GM18520 (cell line): Measurements from ENCODE around the gene PARP14.
"Not testable (repeated sequence)": the region's sequence is repeated elsewhere in the genome, so short reads cannot be mapped to it uniquely, and the experiment has no call there.

Experiments used
- ATAC-seq: cut with Tn5 transposase; IDR thresholded peaks from one replicate; pipeline ENCODE4 v1.9.1; 2021; ENCODE audit not compliant: unreplicated experiment

Gene PARP14

DNA sequence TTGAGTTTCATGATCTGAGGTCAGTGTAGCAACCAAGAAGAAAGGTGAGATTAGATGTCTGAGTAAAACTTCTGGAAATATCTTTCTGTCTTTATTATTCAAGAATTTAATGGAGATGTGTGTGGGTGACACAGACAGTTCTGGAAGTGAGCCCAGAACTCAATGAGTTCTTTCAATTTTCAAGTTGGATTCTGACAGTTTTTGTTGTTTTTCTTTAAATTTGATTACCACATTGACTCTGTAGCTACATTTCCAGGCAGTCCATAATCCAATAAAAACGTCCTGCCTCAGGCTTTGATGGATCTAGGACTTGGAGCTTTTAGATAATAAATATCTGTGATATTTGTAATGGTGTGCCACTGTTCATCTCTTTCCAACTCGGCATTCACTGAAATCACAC lies 3.9 kb upstream of the PARP14 start:
- ATAC-seq: no peak

DNA sequence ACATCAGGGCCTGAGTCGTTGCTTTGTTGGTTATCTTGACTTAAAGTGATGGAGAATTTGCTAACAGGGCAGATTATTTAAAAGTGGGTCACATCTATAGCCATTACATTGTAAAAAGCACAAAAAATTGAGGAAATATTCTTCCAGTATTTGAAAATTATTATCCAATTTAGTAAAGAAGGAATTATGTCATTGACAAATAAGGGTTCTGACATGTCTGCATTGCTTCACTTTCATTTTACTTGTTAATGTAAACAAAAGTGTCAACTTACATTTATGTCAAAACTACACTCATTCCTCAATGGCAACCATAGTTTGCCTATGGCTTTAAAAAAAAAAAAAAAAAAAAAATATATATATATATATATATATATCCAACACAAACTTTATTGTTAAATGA lies 3.4 kb upstream of the PARP14 start:
- no peak for ATAC-seq

DNA sequence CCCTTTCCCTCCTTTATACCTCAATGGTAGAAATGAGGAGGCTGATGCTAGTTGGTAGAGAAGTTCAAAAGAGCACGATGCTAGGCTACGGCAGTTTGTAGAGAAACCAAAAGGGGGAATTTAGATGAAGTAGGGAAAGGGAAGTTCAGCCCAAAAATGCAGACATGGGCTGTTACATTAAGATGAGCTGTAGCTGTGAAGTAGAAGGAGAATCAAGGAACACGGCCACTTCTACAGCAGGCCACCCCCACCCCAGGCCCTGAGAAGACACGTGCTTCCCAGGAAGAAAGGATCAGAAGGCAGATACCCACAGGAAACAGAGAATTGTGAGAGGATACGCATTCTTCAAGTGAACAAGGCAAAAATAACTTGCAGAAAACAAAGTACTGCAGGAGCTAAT lies 2.1 kb upstream of the PARP14 start:
- ATAC-seq: no peak

- no peak for ATAC-seq
Observed at GRCh38 chr3:122679085-122679881, 1.4 kb upstream of the PARP14 start.

DNA sequence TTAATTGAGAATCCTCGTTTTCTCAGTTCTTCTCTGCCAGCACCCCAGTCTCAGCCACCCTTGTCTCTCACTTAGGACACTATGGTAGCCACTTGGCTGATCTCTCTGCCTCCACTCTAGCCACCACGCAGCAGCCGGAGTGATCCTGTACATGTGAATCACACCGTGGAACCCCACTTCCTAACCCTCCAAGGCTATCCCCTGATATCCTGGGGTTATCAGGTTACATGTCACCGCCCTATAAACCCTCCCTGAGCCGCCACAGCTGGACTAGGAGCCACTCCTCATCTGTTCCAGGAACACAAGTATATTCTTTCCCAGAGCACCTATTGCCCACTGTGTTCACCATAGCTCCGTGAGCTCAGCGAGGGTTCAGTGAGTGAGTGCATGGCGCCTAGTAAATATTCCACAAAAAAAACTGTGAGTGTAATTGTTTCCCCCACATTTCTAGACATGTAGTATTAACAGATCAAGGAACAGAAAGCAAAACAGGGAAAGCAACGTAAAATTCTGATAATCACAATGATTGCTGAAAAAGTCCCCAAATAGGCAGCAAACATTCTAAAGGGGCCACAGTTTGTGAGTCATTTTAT lies 661 bp upstream of the PARP14 start:
- ATAC-seq: no peak

DNA sequence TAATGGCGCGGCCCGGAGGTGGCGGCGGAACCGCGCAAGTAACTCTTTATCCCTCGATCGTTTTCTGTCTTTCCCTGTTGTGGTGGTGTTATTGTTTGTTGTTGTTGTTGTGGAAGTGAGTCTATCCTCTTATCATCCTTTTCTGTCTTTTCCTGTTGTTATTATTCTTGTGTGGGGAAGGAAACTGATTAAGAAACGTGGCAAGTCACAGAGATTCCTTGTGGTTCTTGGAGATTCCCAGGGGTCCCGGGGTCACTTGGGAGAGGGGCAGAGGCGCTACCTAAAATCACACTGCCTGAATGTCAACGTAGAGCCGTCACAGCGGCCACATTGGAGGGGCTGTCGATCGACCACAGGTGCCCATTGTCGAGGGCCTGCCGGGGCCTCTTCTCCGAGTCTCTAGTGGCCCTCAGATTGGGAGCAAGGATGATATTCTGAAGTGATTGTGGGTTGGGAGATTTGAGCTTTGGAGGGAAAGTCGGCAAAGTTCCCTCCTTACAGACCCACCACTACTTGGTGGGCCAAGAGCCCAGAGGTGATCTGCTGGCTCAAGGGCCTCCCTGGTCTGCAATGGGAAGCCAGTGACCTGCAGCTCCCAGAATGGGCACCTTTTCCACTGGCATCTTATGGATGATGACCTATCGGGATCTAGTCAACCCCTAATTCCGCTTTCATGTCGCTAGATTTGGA lies 790 bp downstream of the PARP14 start:
- ATAC-seq: no peak

DNA sequence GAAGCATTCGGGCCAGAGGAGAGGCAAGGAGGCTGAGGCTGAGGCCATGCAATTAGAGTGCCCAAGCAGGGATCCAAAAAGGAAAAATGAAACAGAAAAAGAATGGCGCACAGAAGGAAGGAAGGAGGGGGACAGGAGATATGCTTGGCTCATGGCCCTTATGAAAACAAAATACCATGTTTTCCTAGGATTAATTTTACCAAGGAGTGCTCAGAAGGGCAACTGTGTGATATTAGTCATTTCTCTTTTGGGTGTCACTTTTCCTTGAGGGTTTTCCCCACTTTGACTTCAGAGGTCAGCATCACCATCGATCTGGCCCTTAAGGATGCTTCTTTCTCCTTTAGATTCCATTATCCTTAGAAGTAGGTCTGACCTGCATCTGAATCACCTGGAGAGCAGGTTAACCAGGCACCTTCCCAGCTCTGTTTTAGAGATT lies 1.4 kb downstream of the PARP14 start:
- no peak for ATAC-seq

DNA sequence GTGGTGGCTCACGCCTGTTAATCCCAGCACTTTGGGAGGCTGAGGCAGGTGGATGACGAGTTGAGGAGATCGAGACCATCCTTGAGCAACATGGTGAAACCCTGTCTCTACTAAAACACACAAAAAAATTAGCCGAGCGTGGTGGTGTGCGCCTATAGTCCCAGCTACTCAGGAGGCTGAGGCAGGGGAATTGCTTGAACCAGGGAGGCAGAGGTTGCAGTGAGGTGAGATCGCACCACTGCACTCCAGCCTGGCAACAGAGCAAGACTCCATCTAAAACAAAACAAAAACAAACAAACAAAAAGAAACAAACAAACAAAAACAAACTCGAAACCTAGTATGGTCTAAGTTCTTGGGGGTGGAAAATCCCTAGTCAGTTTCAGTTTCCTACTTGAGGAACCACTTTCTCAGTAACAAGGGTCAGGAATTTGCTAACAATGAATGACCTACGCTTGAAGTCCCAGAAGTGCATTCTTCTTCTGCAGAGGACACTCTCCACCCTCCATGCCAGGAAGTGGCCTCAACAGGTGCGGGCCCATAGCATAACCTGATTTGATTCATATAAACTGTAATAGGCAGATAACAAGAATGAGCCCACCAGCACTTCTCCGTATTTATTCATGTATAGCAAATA lies 2.3 kb downstream of the PARP14 start:
- ATAC-seq: not testable (repeated sequence)

DNA sequence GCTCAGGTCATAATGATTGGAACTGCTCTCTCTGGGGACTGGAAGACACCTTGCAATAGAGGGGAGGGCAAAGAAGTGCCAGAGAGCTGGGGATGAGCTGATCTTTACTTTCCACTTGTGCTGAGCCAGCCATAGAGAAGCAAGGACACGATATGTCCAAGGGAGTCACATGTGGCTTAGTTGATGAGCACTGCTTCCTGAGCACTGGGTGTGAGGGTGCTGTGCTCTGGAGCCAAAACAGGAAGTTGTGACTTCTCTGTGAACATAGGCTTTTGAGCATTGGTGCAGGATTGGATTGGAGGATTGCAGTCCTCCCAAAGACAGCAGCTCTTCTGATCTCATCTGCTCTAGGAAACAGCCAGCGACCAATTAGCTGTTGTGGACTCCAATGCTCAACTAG lies 6.7 kb downstream of the PARP14 start:
- no peak for ATAC-seq

GRCh38 chr3:122688996-122689395 lies 8.4 kb downstream of the PARP14 start:
- no peak for ATAC-seq

GRCh38 chr3:122689587-122689986 lies 8.9 kb downstream of the PARP14 start:
- ATAC-seq: no peak

GRCh38 chr3:122690096-122690495 lies 9.5 kb downstream of the PARP14 start:
- ATAC-seq: no peak

- peak; percentile 54 for ATAC-seq
Observed at GRCh38 chr3:122691195-122691594, 10.6 kb downstream of the PARP14 start.

DNA sequence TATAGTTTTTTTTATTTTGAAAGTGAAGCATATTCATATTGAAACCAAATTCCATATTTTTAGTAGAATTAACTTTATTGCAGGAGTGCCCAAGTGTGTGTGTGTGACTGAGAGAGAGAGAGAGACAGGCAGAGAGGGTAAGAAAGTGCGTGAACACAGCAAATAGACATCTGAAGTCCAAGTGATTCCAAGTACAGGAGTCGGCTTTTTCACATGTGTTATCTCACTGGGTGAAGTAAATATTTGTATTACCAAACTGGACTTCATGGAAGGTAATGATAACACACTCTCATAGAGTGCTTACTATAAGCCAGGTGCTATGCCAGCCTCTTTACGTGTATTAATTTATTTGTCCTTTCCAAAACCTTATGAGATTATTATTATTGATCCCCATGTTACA lies 12.0 kb downstream of the PARP14 start:
- no peak for ATAC-seq

GRCh38 chr3:122694966-122695365 lies 14.3 kb downstream of the PARP14 start:
- no peak for ATAC-seq

DNA sequence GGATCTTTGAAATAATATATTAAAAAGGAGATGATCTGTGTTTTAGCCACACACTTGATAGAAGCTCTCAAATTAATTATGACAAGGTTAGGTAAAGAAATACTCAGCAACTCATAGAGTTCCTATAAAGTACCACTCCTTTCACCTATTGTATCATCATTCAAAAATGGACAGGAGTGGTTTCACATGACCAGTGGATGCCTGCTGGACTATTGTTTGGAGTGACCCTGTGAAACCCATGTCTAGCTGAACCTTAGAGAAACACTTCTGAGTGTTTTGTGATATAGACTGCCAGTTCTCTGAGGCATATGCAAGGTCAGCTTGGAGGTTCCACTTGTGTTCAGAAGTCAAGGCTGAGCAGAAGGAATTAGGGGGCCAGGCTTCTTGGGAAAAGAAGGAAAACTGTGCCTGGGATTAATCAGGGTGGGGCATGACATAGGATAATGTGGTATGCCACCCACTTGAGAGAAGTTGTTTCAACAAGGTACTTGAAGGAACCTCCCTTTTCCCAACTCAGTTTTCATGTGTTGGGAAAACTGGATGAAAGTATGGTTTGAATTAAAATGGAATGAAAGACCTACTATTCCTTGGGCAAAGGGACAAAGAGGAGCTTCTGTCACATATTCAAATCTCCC lies 15.4 kb downstream of the PARP14 start:
- no peak for ATAC-seq

- ATAC-seq: peak; percentile 71
Observed at GRCh38 chr3:122697952-122698620, 17.4 kb downstream of the PARP14 start.

DNA sequence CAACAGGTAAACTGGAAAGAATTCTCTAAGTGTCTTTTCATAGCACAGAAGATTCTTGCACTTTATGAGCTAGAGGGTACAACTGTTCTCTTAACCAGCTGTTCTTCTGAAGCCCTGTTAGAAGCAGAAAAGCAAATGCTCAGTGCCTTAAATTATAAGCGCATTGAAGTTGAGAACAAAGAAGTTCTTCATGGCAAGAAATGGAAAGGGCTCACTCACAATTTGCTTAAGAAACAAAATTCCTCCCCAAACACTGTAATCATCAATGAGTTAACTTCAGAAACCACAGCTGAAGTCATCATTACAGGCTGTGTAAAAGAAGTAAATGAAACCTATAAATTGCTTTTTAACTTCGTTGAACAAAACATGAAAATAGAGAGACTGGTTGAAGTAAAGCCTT lies 19.6 kb downstream of the PARP14 start:
- ATAC-seq: no peak

DNA sequence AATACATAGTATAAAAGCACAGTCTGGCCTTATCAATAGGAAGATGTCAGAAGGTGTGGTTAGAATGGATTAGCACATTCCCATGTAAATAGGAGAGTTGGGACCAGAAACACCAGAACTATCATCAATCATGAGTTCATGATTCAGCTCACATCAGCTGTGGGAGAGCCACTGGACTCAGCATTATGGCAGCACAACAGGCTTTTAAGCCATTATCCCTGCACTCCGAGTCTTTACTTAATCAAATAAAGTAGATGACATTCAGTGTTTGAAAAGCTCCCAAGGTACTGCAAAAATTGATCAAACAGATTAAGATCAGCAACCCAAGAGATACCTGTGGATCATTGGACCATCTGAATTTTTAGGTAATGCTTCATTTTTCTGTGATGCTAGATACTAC lies 24.7 kb downstream of the PARP14 start:
- no peak for ATAC-seq

GRCh38 chr3:122710616-122711251 lies 30.1 kb downstream of the PARP14 start:
- ATAC-seq: not testable (repeated sequence)
